ENCODE results near the gene C1QC.
"Not testable (repeated sequence)": the region's sequence is repeated elsewhere in the genome, so short reads cannot be mapped to it uniquely, and the experiment has no call there.

Gene C1QC

DNA sequence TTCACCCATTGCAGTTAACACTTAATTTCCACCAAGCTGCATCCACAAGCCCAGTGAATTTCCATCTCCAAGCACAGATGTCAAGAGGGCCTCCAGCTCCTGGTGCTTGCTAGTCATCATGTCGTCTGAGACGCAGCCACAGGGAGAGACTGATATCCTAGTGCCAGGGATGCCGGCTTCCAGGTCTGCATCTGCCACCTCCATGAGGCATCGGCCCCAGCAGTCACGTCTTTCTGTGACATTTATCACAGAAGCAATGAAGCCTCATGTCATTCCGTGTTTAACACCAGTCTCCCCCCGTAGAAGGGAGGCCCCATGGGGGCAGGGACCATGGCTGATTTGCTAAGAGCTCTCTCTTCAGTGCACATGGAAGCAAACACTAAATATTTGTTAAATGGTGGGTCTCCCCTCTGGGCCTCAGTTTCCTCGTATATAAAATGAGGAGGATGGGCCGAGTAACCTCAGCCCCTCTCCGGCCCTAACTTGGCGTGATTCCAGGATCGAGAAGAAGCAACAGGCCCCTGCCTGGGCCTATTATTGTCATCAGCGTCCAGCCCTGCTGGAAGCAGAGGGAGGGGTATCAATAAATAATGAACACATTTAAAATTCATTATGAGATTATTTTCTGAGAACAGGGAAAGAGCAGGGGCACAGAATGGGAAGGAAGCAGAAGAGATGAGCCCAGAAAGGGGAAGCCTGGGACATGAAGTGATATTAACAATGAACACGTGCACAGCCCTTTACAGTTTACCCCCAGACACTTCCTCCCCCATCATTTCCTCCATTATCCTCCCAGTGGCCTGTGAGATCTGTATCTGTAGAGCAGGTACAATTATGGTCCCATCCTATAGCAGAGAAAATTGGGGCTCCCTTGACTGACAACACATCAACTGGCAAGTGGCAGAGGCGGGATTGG is 8.8 kb downstream of the C1QC start:
- DNase-seq: no peak

DNA sequence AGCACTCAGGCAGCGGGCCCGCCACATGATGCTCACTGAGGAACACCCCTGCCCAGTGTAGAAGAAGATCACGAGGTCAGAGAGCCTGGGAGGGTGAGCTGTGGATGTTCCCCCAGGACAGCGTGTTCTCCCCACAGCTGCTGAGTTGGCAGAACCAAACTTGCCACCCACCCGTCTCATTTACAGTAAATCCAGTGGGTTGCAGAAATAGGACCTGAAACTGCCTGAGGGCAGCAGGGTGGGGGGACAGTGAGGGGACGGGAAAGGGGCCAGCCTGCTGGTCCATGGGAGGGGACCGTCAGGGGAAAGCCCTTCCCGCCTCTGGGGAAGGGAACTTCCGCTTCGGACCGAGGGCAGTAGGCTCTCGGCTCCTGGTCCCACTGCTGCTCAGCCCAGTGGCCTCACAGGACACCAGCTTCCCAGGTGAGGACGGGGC is 9.5 kb downstream of the C1QC start, which contains the start of gene C1QB:
Gene C1QB, plus strand, starts transcription at position 356 of the 436 bp plus-strand sequence. CDS start 6,227 bp downstream, outside the sequence.
- no peak for DNase-seq

DNA sequence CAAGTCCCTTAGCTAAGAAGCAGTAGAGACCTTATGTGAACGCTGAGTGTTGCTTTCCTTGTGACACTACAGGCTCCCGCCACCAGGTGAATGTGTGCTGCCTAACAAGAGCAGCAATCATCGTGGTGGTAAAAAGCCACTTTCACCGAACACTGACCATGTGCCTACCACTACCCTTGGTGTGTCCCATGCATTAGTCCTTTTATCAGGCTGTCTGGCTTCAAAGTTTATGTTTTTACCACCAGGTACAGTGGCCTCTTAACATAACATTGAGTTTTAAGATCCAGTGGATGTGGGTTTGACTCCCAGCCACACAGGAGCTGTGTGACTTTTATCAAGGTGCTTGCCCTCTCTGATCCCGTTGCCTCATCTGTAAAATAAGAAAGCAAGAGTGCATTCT is 11.3 kb downstream of the C1QC start:
- DNase-seq: no peak

DNA sequence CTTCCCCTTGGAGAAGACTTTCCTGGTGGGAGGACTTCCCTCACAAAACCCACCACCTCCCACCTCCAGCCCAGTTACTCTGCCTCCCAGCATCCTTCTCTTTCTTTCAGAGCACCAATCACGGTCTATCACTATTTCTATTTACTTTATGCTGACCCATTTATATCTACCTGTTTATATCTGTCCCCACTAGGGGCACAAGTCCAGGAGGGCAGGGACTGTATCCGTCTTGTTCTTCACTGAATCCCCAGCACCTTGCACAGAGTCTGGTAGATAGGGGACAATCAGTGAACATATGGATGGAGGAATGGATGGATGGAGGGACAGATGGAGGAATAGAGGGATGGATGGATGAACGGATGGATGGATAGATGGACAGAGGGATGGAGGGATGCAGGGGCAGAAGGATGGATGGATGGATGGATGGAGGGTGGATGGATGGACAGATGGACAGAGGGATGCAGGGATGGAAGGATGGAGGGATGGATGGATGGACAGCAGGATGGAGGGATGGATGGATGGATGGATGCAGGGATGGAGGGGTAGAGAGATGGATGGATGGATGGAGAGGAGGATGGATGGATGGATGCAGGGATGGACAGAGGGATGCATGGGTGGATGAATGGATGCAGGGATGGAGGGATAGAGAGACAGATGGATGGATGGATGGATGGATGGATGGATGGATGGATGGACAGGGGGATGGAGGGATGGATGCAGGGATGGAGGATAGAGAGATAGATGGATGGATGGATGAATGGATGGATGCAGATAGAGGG is 15.1 kb downstream of the C1QC start:
- no peak for DNase-seq

DNA sequence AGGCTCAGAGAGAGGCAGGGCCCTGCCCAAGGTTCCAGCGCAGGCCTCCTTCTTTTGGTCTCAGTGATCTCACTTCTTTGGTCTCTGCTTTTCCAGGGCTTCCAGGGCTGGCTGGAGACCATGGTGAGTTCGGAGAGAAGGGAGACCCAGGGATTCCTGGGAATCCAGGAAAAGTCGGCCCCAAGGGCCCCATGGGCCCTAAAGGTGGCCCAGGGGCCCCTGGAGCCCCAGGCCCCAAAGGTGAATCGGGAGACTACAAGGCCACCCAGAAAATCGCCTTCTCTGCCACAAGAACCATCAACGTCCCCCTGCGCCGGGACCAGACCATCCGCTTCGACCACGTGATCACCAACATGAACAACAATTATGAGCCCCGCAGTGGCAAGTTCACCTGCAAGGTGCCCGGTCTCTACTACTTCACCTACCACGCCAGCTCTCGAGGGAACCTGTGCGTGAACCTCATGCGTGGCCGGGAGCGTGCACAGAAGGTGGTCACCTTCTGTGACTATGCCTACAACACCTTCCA is 17.3 kb downstream of the C1QC start:
- DNase-seq: no peak

DNA sequence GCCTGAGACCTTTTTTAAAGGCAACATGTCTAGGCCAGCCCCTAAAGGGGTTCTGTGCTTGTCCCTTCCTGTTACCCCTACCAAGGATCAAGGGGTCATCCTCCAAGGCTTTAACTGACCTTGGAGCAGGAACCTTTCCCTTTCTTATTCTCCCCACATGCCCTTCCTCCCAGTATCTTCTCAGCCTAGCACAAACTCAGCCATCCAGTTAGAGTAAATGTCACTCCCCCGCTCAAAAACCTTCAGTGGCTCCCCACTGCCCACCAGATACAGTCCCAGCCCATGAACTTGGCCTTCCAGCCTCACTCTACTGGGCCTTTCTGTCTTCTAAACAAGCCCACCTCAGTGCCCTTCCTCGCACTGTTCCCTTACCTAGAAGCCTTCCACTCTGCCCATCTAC is 18.4 kb downstream of the C1QC start:
- DNase-seq: no peak

DNA sequence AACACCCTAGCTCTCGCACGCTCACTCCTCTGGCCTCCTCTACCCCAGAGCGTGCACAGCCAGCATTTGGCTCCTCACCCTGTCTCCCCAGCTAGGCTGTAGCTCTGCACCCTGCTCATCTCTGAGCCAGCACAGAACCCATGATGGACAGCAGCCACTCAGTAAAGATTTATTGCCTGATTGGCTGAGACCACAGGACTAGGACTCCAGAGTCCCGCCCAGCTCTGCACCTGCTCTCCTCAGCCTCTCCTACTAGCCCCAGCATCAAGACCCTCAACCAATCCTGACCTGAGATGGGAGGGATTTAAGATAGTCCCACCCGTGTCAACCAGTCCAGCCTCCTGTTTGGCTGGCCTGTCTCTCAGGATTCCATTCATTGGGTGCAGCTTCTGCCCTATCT is 18.9 kb downstream of the C1QC start:
- DNase-seq: peak; percentile 25

DNA sequence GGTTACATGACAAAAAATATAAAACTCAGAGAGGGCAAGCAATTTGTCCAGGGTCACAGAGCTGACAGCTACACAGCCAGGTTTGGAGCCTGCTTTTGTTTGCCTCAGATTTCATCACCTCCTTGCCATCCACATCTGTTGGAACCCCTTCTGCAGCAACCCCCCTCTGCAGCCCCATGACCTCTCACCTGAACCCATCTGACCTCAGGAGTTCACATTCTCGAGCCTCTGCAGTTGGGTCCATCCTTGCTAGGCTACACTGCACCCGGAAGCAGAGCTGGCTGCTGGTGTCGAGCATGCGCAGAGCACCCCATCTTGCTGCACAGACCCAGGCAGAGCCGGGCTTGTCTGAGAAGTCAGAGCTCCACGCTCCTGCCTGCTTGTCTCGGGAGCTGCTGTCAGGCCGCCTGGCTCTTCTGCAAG is 19.6 kb downstream of the C1QC start:
- DNase-seq: no peak

DNA sequence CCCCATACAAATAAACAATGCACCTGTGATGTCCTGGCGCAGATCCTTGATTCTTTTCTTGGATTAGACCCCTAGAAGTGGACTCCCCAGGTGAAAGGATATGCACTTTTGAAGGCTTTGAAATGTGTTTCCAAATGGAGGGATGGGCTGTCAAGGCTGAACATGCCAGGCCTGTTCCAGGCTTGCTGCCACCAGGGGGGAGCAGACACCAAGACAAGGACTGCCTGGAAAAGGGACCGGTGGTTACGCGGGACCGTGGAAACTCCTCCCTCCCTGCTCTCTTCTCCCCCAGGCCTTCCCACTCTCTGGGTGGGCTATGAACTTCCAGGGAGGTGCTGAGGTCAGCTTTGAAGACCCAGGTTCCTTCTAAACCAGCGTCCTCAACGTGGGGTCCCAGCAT is 22.3 kb downstream of the C1QC start:
- no peak for DNase-seq

DNA sequence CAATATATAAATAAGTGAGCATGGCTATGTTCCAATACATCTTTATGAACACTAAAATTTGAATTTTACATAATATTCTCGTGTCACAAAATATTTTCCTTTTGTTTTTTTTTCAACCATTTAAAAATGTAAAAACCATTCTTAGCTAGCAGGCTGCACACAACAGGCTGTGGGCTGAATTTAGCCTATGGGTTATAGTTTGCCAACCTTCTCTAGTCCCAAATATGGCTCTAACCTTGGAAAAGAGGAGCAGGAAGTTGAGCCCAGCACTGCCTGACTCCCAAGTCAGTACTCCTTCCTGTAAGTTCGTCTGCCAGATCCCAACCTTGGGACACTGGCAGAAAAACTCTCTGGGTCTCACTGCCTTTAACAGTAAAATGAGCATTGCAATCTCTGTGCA is 23.0 kb downstream of the C1QC start:
- no peak for DNase-seq

DNA sequence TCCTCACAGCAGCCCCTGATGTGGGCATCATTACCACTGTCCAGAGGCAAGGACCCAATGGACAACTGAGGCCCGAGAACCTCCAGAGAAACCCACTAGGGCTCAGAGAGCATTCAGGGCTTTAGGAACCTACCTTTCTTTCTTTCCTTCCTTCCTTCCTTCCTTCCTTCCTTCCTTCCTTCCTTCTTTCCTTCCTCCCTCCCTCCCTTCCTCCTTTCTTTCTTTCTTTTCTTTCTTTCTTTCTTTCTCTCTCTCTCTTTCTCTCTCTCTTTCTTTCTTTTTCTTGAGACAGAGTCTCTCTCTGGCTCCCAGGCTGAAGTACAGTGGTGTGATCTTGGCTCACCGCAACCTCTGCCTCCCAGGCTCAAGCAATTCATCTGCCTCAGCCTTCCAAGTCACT is 25.4 kb downstream of the C1QC start:
- DNase-seq: not testable (repeated sequence)

DNA sequence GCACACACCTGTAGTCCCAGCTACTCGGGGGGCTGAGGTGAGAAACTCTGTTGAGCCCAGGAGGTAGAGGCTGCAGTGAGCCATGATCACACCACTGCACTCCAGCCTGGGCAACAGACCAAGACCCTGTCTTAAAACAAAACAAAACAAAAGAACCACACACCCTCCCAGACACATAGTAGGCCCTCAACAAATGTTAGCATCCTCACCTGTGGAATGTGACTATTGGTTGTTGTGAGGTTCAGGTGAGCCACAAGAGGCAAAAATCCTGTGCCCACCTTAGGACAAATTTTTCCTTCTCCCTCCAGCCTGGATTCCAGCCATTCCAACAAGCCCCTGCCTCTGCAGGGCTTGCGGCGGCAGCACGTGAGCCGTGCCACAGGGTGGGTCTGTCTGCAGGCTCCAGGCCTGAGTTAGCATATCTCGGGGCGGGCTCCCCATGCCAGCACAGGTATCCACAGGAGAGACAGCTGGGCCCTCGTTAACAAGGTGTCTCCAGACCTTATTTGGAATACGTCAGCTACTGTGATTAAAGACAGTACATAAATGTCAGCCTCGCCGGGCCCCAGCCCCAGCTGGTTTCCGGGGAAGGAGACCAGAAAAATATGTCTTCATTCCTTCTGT is 27.0 kb downstream of the C1QC start:
- no peak for DNase-seq

DNA sequence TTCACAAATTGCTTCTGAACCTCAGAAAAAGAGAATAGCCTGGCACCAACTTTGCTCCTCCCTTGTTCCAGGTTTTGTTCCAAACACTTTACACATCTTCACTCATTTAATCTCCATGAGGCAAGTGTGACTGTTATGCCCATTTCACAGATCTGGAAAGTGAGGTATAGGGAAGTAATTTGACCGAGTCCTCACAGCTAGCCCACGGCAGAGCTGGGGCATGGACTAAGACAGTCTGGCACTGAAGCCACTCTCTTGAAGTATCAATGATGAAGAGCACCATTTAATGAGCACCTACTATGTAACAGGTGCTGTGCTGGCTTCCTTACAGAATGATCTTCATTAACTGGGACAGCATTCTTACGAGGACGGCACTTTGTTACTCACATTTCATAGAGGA is 28.6 kb downstream of the C1QC start:
- DNase-seq: no peak

DNA sequence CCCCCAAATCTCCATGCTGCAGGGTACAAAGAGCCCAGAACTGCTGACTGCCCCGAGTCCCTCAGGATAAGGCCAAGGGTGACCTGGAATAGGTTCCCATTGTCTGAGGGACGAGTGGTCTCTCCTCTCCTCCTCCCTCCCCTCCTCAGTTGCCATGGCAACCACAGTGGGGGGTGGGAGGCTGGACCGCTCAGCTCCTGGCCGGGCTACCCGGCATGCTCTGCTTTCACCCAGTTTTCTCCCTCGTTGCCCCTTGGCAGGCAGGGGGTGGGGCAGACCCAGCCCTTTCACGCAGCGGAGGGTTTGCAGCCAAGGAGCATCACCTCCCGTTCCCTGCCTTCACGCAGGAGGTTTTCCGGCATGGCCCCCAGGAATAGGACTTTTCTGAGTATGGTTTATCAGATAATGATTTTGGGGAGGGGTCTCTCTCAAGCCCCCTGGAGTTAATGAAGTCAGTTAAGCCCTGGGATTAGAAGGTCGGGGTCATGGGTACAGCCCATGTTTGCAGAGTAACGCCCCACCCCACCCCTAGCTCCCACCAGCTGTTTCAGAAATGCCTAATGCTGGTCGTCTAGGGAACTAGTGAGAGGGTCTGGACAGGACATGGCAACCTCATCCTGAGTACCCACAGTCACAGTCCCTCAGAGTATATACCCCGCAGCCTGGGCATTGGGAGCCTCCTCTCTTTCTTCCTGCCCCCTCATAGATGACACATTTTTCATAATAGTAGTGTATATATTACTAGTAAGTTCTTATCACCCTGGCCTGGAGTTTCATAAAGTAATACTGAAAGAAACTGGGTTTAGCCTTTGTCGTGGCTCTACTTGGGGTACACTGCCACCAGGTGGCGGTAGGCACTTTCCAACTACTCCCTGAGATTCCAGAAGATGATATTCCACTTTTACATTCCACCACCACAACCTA is 30.3 kb downstream of the C1QC start:
- peak; percentile 32 for DNase-seq

DNA sequence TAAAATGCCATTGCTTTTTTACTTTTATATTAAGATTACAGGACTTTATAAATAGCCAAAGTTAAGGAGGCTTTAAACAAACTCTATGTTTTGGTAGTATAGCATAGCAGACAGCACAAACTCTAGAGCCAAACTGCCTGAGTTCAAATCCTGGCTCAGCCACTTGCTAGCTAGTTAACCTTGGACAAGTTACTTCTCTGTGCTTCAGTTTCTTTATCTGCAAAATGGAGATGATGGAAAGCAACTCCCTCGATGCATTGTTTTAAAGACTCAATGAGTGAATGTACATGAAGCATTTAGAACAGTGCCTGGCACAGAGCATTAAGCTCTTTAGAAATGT is 30.9 kb downstream of the C1QC start:
- DNase-seq: no peak

DNA sequence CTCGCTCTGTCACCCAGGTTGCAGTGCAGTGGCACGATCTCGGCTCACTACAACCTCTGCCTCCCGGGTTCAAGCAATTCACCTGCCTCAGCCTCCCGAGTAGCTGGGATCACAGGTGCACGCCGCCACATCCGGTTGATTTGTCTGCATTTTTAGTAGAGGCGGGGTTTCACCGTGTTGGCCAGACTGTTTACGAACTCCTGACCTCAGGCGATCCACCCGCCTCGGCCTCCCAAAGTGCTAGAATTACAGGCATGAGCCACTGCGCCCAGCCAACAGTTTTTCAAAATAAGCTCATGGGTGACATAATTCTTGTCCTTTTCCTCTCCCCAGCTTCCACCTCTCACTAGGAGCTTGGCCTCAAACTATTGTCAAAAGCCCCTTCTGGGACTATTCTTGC is 32.7 kb downstream of the C1QC start:
- not testable (repeated sequence) for DNase-seq

DNA sequence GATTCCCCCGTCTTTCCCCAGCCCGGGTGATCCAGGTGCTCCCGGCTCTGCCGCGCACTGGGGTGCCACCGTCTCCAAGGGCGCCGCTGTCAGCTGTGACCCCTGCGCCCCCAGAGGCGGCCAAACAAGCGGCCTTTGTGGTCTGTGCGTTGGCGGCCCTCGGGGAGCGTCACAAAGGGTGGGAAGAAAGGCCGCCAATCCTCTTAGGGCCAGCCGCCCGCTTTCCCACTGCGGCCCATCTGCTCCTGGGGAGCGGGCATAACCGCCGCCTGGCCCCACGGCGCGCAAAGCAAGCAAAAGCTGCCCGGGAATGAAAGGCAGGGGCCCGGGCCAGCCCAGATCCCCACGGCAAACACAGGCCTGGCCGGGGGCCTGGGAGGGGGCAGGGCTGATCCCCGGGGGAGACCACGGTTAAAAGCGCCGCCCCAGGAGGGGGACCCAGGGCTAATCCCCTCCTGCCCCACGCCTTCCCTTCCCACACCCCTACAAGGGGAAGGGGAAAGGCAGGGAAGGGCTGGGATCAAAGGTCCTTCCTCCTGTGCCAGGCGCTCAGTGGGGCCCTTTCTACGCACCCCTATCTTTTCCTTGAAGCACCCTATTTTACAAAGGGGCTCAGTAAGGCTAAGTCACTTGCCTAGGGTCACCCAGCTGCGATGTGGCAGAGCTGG is 33.6 kb downstream of the C1QC start:
- no peak for DNase-seq

DNA sequence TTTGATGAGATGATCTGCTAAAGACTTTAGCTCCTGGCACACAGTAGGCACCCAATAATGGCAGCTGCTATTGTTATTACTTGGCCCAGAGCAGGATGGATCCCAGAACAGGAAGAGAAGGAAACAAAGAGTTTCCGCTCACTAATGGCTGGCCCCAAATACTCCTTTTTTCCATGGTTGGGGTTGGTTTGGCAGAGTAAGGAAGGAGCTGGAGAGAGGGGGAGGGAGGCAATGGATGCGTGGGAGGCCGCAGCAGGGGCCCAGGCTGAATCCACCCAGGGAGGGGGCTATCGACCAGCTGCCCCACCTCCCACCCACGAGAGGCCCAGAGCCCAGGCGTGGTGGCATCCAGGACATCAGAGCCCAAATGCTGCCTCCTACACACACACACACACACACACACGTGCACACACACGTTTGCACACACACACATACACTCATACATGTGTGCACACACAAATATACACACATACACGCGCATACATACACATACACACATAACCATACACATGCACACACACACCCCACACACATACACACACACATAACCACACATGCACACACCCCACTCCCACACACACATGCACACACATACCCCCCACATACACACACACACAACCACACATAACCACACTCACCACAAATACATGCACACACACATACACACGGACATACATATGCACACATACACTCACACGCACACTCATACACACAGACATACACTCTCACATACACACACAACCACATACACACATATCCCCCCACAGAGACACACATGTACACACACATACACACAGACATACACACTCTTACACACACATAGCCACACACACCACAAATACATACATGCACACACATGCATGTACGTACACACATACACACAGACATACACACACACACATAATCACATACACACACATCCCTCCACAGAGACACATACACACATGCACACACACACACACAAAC is 34.8 kb downstream of the C1QC start:
- no peak for DNase-seq

DNA sequence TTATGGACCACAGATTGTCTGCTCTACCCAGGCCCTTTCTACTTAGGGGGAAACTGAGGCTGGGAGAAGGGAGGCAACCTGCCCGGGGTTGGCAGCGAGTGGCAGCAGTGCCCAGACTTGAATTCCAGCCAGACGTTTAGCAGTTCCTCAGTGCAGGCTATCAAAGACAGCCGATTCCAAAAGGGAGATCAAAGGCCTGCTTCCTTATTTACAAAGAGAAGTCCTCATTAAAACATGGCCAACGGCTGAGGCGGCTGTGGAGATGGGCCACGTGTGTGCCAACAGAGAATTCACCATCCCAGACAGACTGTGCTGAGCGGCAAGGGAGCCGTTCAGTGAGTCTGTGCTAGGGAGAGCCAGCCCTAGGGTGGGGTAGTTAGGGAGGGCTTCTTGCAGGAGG is 37.3 kb downstream of the C1QC start:
- peak; percentile 67 for DNase-seq

DNA sequence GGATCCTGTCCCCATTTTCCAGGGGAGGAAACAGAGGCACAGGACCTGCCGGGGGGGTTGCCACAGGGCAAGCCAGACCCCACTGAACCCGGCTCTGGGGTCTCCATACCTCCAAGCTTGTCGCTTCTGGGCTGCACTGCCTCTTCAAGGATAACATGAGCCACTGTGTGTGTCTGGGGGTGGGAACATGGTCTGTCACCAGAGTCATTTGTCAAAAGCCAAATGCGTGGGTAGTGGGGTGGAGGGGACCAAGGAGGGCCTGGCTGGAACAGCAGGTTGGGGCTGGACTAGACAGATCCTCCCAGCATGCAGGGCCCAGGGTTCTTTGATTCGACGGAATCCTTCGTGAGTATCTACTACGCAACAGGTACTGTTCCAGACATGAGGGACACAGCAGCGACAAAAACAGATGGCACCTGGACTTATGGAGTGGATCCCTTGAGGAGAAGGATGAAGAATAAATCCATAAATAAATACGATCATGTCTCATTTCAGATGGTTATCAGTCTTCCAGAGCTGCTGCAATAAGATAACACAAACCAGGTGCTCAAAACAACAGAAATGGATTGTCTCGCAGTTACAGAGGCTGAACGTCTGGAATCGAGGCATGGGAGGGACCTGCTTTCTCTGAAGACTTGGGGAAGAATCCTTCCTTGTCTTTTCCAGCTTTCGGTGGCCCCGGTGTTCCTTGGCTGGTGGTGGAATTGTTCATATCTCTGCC is 38.3 kb downstream of the C1QC start:
- DNase-seq: no peak
